Astrocyte (in vitro differentiated cells and primary cell): ENCODE results near the gene RNF123. TPM values are rescaled to one million over a fixed set of nuclear protein-coding genes. Genes with fewer than 3 reads are reported as not detected.

Experiments
- DNase-seq: peaks from one replicate; pipeline ENCODE4 v3.0.0-alpha.2; 2010; ENCODE audit warnings: low read depth
- FAIRE-seq: peaks from 2 replicates; lab custom pipeline; 2011; peaks lifted over from hg19 to GRCh38; lab: Jason Lieb, UNC
- H2AFZ ChIP-seq: 2 replicates; pipeline ENCODE4 v1.6.0; 2012; ENCODE audit warnings: low read depth, low read length, inconsistent platforms
- H3K27ac ChIP-seq: 2 replicates; pipeline ENCODE4 v1.5.1; 2011; ENCODE audit warnings: low read depth, low read length, inconsistent platforms
- H3K27me3 ChIP-seq: 2 replicates; pipeline ENCODE4 v1.6.0; 2011; ENCODE audit warnings: low read length, inconsistent platforms; ENCODE audit not compliant: insufficient read depth
- H3K36me3 ChIP-seq: 2 replicates; pipeline ENCODE4 v1.5.1; 2011; ENCODE audit warnings: low read length, inconsistent platforms; ENCODE audit not compliant: insufficient read depth
- H3K4me1 ChIP-seq: 2 replicates; pipeline ENCODE4 v1.5.1; 2011; ENCODE audit warnings: low read length, inconsistent platforms; ENCODE audit not compliant: insufficient read depth
- H3K4me2 ChIP-seq: 2 replicates; pipeline ENCODE4 v1.6.0; 2012; ENCODE audit warnings: low read length, inconsistent platforms
- H3K4me3 ChIP-seq: 2 replicates; pipeline ENCODE4 v1.5.1; 2011; ENCODE audit warnings: low read depth, mild to moderate bottlenecking, low read length, inconsistent platforms; ENCODE audit not compliant: insufficient read depth
- H3K79me2 ChIP-seq: 2 replicates; pipeline ENCODE4 v1.6.0; 2012; ENCODE audit warnings: mild to moderate bottlenecking, low read length, inconsistent platforms; ENCODE audit not compliant: insufficient read depth
- H3K9ac ChIP-seq: 2 replicates; pipeline ENCODE4 v1.6.0; 2012; ENCODE audit warnings: mild to moderate bottlenecking, low read length, inconsistent platforms
- H3K9me3 ChIP-seq: 2 replicates; pipeline ENCODE4 v1.5.1; 2012; ENCODE audit warnings: low read depth, mild to moderate bottlenecking, low read length, inconsistent platforms; ENCODE audit not compliant: insufficient read depth
- H4K20me1 ChIP-seq: 2 replicates; pipeline ENCODE4 v1.6.0; 2012; ENCODE audit warnings: low read length, inconsistent platforms; ENCODE audit not compliant: insufficient read depth
- H3K27ac Mint-ChIP-seq: one replicate; pipeline ENCODE4 v1.8.0; 2021; ENCODE audit warnings: mild to moderate bottlenecking, mixed read lengths; ENCODE audit not compliant: unreplicated experiment
- H3K27me3 Mint-ChIP-seq: one replicate; pipeline ENCODE4 v1.8.0; 2021; ENCODE audit warnings: low read depth, mixed read lengths; ENCODE audit not compliant: unreplicated experiment
- H3K36me3 Mint-ChIP-seq: one replicate; pipeline ENCODE4 v1.8.0; 2021; ENCODE audit warnings: low read depth, mixed read lengths; ENCODE audit not compliant: unreplicated experiment
- H3K4me1 Mint-ChIP-seq: one replicate; pipeline ENCODE4 v1.8.0; 2021; ENCODE audit warnings: low read depth, mixed read lengths; ENCODE audit not compliant: unreplicated experiment
- H3K4me3 Mint-ChIP-seq: one replicate; pipeline ENCODE4 v1.8.0; 2021; ENCODE audit warnings: mild to moderate bottlenecking, moderate library complexity, mixed read lengths; ENCODE audit not compliant: unreplicated experiment
- H3K9me3 Mint-ChIP-seq: one replicate; pipeline ENCODE4 v1.8.0; 2021; ENCODE audit warnings: mild to moderate bottlenecking, mixed read lengths; ENCODE audit not compliant: unreplicated experiment
- EZH2 ChIP-seq: IDR thresholded peaks from 2 replicates; pipeline ENCODE4 v1.6.1; 2012; ENCODE audit warnings: mild to moderate bottlenecking, low read length, inconsistent platforms; ENCODE audit not compliant: insufficient read depth
- total RNA-seq: library from RNA; stranded (reverse); gene quantifications from 2 replicates; pipeline ENCODE4 v1.2.1, GENCODE V29; 2021
- TF ChIP-seq, protein P1 (sequence below): IDR thresholded peaks from 2 replicates; pipeline ENCODE4 v1.5.1; 2011; ENCODE audit warnings: low read depth, mild to moderate bottlenecking, inconsistent platforms, low read length, moderate library complexity; ENCODE audit not compliant: insufficient read depth

RNF123 gene
- total RNA-seq, 1 donor from 2014 or later: 40.9 TPM

DNA sequence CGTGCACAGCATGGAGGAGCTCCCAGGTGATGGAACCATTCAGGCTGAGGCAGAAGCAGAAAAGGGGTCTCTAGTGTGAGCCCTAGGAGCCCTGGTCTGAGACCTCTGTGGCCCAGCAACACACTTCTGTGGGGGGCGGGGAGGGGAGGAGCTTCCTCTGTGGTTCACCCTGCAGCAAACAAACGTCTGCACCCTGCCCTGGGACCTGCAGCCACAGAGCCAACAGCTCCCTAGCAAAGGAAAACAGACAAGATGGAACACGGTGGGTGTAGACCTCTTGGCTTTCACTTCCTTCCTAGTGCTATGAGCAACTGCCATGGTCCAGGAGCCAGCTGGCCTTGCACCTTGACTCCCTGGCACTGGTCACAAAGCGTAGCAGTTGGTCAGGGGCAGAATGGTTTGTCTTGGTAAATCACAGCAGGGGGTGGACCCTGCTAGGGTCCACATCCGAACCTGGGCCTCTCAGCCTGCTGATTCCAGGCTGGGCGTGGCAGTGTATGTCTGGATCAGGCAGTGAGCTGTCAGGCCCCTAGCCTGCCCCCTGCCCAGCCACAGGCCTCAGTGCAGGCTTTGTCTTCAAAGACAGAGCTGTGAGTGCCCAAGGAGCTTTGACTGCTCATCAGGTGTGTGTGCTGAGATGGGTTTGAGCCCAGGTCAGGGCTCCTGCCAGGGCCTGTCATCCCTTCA, 23.4 kb downstream of the RNF123 start:
- no peaks in the 10 kb centered on the region for H3K9me3 ChIP-seq
- no peak overlapping the region for H3K27ac ChIP-seq
- no peaks in the 10 kb centered on the region for H3K79me2 ChIP-seq
- H3K4me3 ChIP-seq: no peak overlapping the region
- H3K4me1 Mint-ChIP-seq: no peaks in the 10 kb centered on the region
- H3K9ac ChIP-seq: no peak overlapping the region
- no peak overlapping the region for H3K4me3 Mint-ChIP-seq
- no peak overlapping the region for H3K4me2 ChIP-seq
- H2AFZ ChIP-seq: no peak overlapping the region
- H3K27ac Mint-ChIP-seq: no peak overlapping the region
- H4K20me1 ChIP-seq: peaks cover 17% of the 10 kb centered on the region
- H3K27me3 ChIP-seq: no peaks in the 10 kb centered on the region
- H3K4me1 ChIP-seq: no peaks in the 10 kb centered on the region
- H3K9me3 Mint-ChIP-seq: no peaks in the 10 kb centered on the region
- no peaks in the 10 kb centered on the region for H3K36me3 ChIP-seq
- TF ChIP-seq, protein P1, sequence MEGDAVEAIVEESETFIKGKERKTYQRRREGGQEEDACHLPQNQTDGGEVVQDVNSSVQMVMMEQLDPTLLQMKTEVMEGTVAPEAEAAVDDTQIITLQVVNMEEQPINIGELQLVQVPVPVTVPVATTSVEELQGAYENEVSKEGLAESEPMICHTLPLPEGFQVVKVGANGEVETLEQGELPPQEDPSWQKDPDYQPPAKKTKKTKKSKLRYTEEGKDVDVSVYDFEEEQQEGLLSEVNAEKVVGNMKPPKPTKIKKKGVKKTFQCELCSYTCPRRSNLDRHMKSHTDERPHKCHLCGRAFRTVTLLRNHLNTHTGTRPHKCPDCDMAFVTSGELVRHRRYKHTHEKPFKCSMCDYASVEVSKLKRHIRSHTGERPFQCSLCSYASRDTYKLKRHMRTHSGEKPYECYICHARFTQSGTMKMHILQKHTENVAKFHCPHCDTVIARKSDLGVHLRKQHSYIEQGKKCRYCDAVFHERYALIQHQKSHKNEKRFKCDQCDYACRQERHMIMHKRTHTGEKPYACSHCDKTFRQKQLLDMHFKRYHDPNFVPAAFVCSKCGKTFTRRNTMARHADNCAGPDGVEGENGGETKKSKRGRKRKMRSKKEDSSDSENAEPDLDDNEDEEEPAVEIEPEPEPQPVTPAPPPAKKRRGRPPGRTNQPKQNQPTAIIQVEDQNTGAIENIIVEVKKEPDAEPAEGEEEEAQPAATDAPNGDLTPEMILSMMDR: no peak
- H3K36me3 Mint-ChIP-seq: peaks cover 11% of the 10 kb centered on the region
- DNase-seq (no peak), FAIRE-seq (no peak)
- H3K27me3 Mint-ChIP-seq: no peaks in the 10 kb centered on the region

DNA sequence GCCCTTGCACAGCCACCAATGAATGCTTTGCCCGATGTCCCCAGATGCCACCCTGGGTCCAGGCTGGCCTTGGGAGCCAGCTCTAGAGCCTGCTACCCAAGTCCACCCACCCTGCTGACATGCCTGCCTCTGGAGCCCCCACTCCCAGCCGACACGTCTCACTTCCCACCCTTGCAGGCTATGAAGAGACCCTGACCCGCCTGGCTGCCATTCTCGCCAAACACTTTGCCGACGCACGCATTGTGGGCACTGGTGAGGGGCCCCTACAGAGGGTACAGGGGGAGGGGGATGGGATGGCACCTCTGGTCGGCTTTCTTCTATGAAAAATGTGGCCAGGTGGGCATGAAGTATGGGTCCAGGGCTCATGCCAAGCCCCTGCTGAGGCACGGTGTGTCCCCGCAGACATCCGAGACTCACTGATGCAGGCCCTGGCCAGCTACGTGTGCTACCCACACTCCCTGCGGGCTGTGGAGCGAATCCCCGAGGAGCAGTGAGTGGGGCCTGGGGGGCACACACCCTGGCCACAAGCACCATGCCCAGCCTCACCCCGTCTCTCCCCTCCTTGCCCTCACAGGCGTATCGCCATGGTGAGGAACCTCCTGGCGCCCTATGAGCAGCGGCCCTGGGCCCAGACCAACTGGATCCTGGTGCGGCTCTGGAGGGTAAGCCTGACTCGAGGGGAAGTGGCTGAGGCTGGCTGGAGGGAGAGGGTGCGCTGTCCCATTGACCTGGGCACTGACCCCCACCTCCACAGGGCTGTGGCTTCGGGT, 24.2 kb downstream of the RNF123 start:
- H4K20me1 ChIP-seq: peaks cover 21% of the 10 kb centered on the region
- peaks cover 11% of the 10 kb centered on the region for H3K36me3 Mint-ChIP-seq
- H3K9me3 ChIP-seq: no peaks in the 10 kb centered on the region
- no peak overlapping the region for H3K9ac ChIP-seq
- H3K27ac Mint-ChIP-seq: no peak overlapping the region
- H3K27me3 ChIP-seq: no peaks in the 10 kb centered on the region
- no peak overlapping the region for H2AFZ ChIP-seq
- peaks cover 2% of the 10 kb centered on the region for H3K4me1 ChIP-seq
- TF ChIP-seq, protein P1: no peak
- TF ChIP-seq EZH2: no peak
- no peak overlapping the region for H3K4me2 ChIP-seq
- H3K9me3 Mint-ChIP-seq: peaks cover under 1% of the 10 kb centered on the region
- H3K27ac ChIP-seq: no peak overlapping the region
- H3K27me3 Mint-ChIP-seq: no peaks in the 10 kb centered on the region
- FAIRE-seq (no peak), DNase-seq (no peak)
- no peaks in the 10 kb centered on the region for H3K36me3 ChIP-seq
- H3K79me2 ChIP-seq: no peaks in the 10 kb centered on the region
- H3K4me1 Mint-ChIP-seq: peaks cover under 1% of the 10 kb centered on the region
- no peak overlapping the region for H3K4me3 ChIP-seq
- H3K4me3 Mint-ChIP-seq: no peak overlapping the region
